ENCODE measurements around the gene VPS29. TPM values are rescaled to one million over a fixed set of nuclear protein-coding genes. Genes with fewer than 3 reads are reported as not detected.

VPS29 gene
- polyA plus RNA-seq, 1 donor (not counting 4 experiments of a cell fraction or from before 2014, with no cell fraction given), result 219 TPM

GRCh38 chr12:110505332-110505731 is 3.4 kb upstream of the VPS29 start:
- FAIRE-seq, result no peak

GRCh38 chr12:110503432-110503831 is 1.5 kb upstream of the VPS29 start:
- Histone ChIP-seq H2AFZ (ENCODE audit: control insufficient read depth, low read length) (no peak overlapping the region), H3K27me3 (ENCODE audit: control insufficient read depth, extremely low read depth, insufficient read depth, low read length) (no peaks in the 10 kb centered on the region)
- DNase-seq (ENCODE audit: low read depth, low spot score), result no peak

More at GRCh38 chr12:110505332-110505731, 3.4 kb upstream of the VPS29 start:
- no peaks in the 10 kb centered on the region for H3K9me3 ChIP-seq (ENCODE audit: control insufficient read depth, low read depth, low read length)
- H3K36me3 ChIP-seq (ENCODE audit: control insufficient read depth in 2 of 2, extremely low read depth in 1 of 2, insufficient read depth in 2 of 2, low read length in 2 of 2), result no peaks in the 10 kb centered on the region
- H3K4me3 ChIP-seq (ENCODE audit: control insufficient read depth in 2 of 3, extremely low read depth in 1 of 3, insufficient read depth in 2 of 3, low read depth in 1 of 3, low read length in 3 of 3), result no peak overlapping the region
- TF ChIP-seq EZH2 (IDR thresholded peaks at IDR 0.05; ENCODE audit: low read length) (no peak), CTCF (optimal IDR thresholded peaks at IDR 0.05 in 1 of 3, IDR thresholded peaks at IDR 0.05 in 1 of 3, conservative IDR thresholded peaks at IDR 0.05 in 1 of 3; ENCODE audit: extremely low read depth in 1 of 3, insufficient read depth in 2 of 3, low read length in 3 of 3) (no peak)
- no peaks in the 10 kb centered on the region for H4K20me1 ChIP-seq (ENCODE audit: control insufficient read depth, extremely low read depth, insufficient read depth, low read length)
- H3K4me2 ChIP-seq (ENCODE audit: control insufficient read depth, extremely low read depth, insufficient read depth, low read depth, low read length), result no peak overlapping the region
- no peaks in the 10 kb centered on the region for H3K27me3 ChIP-seq (ENCODE audit: control insufficient read depth, extremely low read depth, insufficient read depth, low read length)
- H3K27ac ChIP-seq (ENCODE audit: control insufficient read depth, insufficient read depth, low read length), result no peak overlapping the region
- dilution Hi-C loops (cut with MboI; ENCODE audit: extremely low pct_ligation_motif_present, low sequenced_read_pairs), result no loop called here
- no peaks in the 10 kb centered on the region for H3K9me1 ChIP-seq (ENCODE audit: control insufficient read depth, extremely low read depth, insufficient read depth, low read length)
- H3K9ac ChIP-seq (ENCODE audit: control insufficient read depth, extremely low read depth, insufficient read depth, low read length), result no peak overlapping the region
- peaks cover 15% of the 10 kb centered on the region for H3K79me2 ChIP-seq (ENCODE audit: control insufficient read depth, insufficient read depth, low read length)
- no peak for DNase-seq (ENCODE audit: low read depth, low spot score)
- no peak overlapping the region for H2AFZ ChIP-seq (ENCODE audit: control insufficient read depth, low read length)
- peaks cover 5% of the 10 kb centered on the region for H3K4me1 ChIP-seq (ENCODE audit: control insufficient read depth, extremely low read depth, insufficient read depth, low read length)

More at GRCh38 chr12:110503432-110503831, 1.5 kb upstream of the VPS29 start:
- Histone ChIP-seq H3K4me3 (ENCODE audit: control insufficient read depth in 2 of 3, extremely low read depth in 1 of 3, insufficient read depth in 2 of 3, low read depth in 1 of 3, low read length in 3 of 3) (no peak overlapping the region), H3K9ac (ENCODE audit: control insufficient read depth, extremely low read depth, insufficient read depth, low read length) (no peak overlapping the region), H3K36me3 (ENCODE audit: control insufficient read depth in 2 of 2, extremely low read depth in 1 of 2, insufficient read depth in 2 of 2, low read length in 2 of 2) (peaks cover 0 to 4% of the 10 kb centered on the region in 2 experiments), H3K27ac (ENCODE audit: control insufficient read depth, insufficient read depth, low read length) (no peak overlapping the region), H3K4me1 (ENCODE audit: control insufficient read depth, extremely low read depth, insufficient read depth, low read length) (peaks cover 20% of the 10 kb centered on the region), H4K20me1 (ENCODE audit: control insufficient read depth, extremely low read depth, insufficient read depth, low read length) (no peaks in the 10 kb centered on the region), H3K79me2 (ENCODE audit: control insufficient read depth, insufficient read depth, low read length) (peaks cover 33% of the 10 kb centered on the region), H3K4me2 (ENCODE audit: control insufficient read depth, extremely low read depth, insufficient read depth, low read depth, low read length) (no peak overlapping the region), H3K9me3 (ENCODE audit: control insufficient read depth, low read depth, low read length) (no peaks in the 10 kb centered on the region), H3K9me1 (ENCODE audit: control insufficient read depth, extremely low read depth, insufficient read depth, low read length) (no peaks in the 10 kb centered on the region)
- dilution Hi-C loops (cut with MboI; ENCODE audit: extremely low pct_ligation_motif_present, low sequenced_read_pairs), result no loop called here
- no peak for FAIRE-seq
- no peak for TF ChIP-seq EZH2 (IDR thresholded peaks at IDR 0.05; ENCODE audit: low read length)
- TF ChIP-seq CTCF (optimal IDR thresholded peaks at IDR 0.05 in 1 of 3, IDR thresholded peaks at IDR 0.05 in 1 of 3, conservative IDR thresholded peaks at IDR 0.05 in 1 of 3; ENCODE audit: extremely low read depth in 1 of 3, insufficient read depth in 2 of 3, low read length in 3 of 3), result no peak

All from keratinocyte (primary cell).